ENCODE results near the gene STARD10.

The STARD10 gene

DNA sequence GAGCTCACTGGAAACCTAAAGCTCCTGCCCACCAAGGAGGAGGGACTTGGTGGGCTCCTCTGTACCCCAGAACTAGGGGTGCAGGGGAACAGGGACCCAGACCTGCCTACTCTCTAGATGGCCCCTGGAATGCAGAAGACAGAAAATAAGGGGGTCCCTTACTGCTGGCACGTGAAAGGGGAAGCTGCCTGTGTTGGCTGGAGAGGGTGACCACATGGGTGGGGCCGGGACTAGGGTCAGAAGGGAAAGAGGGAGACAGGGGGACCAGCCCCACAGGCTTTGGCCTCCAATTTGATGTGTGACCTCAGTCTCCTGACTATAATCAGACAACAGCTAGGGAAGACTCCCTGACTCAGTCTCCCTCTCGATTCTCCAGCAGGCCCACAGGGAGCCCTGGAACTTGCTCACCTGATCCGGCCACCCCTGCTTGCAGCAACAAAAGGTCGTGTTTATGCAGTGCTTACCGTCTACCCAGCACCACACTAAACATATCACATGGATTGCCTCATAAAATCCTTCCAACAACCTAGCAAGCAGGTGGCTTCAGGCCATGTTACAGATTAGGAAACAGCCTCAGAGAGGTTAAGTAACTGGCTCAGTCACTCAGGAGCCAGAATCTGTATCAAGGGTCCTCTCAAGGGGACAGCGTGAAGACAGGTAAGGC is 51.9 kb downstream of the STARD10 start:
- DNase-seq, result no peak

DNA sequence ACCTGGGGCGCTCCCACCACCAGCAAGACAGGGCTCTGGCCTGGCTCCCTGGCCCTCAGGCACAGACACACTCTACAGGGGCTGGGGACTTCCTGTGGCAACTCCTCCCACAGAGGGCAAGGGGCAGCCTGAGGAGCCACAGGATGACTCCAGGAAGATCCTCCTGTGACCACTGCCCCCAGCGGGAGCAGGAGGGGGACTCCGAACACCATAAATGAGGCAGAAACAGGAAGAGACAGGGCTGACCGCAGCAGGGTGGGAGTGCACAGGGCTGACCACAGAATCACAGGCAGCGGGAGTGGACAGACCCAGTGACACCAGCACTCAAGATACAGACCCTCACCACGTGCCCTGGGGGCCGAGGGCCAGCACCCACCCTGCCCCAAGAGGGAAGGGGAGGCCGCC is 52.4 kb downstream of the STARD10 start:
- DNase-seq, result peak; percentile 42

GRCh38 chr11:72740562-72741428 is 53.1 kb downstream of the STARD10 start:
- no peak for DNase-seq

- no peak for DNase-seq
Measured at GRCh38 chr11:72740060-72740424, 53.8 kb downstream of the STARD10 start.

GRCh38 chr11:72739240-72740059 is 54.4 kb downstream of the STARD10 start:
- DNase-seq, result no peak

DNA sequence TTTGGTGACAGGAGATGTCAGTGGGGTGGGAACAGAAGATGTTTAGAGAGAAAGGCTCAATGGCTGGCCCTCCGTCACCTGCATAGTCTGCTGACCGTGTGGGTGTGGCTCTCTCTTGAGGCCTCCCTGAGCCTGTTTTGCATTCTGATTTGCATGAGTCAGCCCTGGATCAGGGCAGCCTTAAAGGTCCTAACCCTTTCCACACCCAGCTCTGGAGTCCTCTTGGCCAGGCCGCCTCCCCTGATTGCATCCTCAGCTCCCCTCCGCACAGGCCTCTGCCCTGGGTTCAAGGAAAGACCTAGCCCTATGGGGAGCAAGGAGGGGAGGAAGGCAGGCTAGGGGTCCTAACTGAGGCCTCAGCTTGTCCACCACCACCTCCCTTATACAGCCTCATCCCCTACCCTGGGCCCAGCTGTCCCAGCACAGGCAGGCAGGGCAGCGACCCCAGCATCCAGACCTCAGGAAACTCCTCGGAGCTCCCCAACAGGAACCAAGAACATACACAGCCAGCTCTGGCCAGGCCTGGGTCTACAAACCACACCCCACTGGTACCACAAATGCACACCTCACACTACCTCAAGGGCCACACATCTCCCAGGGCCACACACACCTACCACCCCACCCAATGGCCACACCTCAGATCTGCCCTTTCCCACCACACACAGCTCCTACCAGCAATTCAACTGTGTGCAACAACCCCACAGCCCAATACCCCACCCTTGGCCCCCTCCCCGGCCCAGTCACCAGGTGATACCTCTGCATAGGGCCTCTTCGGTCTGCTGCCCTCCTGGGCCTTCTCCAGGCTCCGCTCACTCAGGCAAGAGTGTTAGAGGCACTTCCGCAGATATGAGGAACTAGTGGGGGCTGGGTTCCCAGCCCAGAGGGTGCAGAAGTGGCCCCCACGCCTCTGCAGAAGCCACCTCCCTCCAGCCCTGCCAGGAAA is 55.4 kb downstream of the STARD10 start:
- DNase-seq, result peak; percentile 59

DNA sequence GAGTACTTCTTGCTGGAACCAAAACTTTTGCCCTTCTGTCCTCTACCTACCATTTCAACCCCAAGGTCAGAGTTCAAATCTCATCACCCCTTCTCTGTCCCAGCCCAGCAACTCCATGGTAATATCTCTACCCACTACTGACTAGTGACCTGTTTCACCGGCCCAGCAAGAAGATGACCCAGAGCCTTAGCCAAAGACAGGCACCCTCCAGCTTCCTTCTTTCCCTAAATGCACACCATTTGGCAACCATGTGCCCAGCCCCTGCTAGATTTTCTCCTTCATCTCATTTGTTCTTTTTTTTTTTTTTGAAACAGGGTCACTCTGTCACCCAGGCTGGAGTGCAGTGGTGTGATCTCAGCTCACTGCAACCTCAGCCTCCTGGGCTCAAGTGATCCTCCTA is 56.5 kb downstream of the STARD10 start:
- DNase-seq, result no peak

DNA sequence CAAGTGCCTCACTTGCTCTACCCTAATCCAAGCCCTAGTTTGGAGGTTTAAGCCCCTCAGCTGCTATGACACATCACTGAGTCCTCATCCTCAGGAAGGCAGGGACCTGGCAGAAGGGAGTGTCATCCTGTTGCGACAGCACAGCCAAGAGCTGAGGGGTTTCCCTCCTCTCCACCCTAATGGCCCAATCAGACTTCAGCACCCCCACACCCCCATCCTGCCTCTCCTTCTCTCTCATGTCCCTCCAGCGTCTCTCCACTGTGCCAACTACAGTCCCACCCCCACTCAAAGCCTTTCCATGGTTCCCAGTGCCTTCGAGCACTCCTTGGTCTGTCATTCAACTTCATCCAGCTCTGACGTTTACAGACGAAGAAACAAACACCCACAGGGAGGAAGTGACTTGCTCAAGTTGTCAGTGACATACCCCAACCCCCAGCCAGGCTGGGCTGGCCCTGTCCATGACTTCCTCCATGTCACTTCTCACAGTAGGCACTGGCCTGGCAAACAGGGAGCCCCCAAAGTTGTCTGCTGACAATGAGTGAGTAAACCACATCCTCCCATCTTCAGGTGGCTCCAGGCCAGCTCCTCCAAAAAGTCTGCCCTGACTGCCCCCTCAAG is 57.3 kb downstream of the STARD10 start:
- peak; percentile 81 for DNase-seq

- peak; percentile 54 for DNase-seq
Measured at GRCh38 chr11:72735495-72736027, 58.3 kb downstream of the STARD10 start.

GRCh38 chr11:72732329-72732728 is 61.5 kb downstream of the STARD10 start:
- no peak for DNase-seq

- no peak for DNase-seq
Measured at GRCh38 chr11:72730737-72731136, 63.1 kb downstream of the STARD10 start.

GRCh38 chr11:72730243-72730642 is 63.6 kb downstream of the STARD10 start:
- no peak for DNase-seq

DNA sequence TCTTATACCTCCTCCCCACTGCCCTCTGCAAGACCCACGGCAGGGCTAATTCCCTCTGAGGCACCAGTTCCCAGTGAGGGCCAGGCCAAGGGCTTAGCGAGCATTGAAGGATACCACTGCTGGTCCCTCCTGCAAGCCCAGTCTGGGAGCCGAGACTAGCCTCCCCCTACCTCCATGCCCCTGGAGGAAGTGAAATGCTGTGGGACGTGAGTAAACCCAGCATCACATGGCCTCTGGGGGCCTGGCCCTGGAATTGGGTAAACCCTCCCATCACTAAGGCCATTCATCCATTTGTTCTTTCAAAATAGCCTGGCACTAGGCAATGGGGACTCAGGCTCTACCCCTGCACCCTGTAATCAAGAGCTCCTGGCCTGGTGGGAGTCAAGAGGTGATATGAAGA is 66.3 kb downstream of the STARD10 start:
- no peak for DNase-seq

- DNase-seq, result no peak
Measured at GRCh38 chr11:72726266-72727220, 67.3 kb downstream of the STARD10 start.

DNA sequence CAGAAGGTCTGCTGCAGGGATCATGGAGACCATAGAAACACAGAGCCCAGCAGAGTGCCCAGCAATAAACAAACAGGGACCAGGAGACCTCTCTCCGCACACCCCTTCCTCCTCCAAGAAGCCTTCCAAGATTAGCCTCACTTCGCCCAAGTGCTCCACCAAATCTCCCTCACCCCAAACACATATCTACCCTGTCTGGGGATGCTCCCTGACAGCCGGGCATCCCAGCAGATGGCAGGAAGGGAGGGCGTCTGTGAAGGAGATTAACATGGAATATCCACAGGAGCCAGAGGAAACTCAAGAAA is 68.2 kb downstream of the STARD10 start:
- no peak for DNase-seq

DNA sequence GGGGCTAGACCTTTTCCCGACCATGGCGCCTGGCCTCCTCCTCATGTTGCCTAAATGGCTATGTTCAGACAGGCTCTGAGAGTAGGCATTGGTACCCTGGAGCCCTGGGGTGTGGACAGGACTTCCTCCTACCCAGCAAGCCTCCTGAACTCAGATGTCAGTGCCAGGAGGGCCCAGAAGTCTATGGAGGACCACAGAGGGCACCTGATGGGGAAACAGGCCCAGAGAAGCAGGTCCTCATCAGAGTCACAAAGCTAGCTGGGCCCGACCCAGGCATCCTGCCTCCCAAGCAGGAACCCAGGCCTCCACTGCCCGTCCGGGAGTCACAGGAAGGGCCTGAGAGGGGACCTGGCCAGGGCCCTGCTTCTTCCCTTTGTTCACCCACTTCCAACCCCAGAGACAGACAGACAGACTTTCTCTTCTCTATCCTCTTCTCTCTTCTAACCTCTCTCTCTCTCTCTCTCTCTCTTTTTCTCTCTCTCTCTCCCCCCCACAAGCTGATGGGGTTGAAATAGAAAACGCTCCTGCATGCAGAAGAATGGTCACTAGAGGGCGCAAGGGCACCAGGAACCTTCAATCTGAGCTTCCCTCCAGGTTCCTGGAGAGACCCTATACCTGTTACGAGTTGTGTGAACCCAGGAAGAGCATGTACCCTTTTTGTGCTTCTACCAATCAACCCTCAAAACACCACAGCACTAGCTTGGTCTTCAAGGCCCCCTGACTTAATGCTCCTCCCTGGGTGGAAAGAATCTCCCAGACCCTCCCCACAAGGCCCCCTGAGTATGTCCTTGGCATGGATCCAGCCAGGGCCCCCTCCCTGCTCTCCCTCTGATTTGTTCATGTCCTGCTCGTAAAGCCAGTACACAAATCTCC is 68.8 kb downstream of the STARD10 start:
- DNase-seq, result peak; percentile 82

GRCh38 chr11:72724021-72724551 is 69.8 kb downstream of the STARD10 start:
- DNase-seq, result no peak

DNA sequence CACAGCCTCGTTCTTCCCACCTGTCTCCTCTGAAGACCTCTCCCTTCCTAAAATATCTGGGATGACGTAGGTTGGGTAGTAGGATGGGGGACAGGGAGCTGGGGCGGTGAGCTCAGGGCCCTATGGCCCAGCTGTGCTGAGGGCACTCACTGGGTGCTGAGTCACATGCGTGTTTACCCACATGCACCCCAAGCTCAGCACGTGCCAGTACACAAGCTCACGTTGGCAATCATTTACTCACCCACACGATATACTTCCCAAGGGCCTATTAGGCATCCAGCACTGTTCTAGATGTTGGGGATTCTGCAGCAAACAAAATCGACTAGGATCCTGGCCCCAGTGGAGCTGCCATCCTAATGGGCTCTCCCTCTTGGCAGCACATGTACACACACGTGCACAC is 70.3 kb downstream of the STARD10 start:
- no peak for DNase-seq

GRCh38 chr11:72722050-72722748 is 71.6 kb downstream of the STARD10 start:
- DNase-seq, result peak; percentile 93
